ENCODE data around the gene SIRT7.

The SIRT7 gene

GRCh38 chr17:81888988-81889595, 28.9 kb downstream of the SIRT7 start:
- DNase-seq (ENCODE audit: insufficient read length, low spot score) (no peak), FAIRE-seq (no peak)
- TF ChIP-seq POLR2AphosphoS5 (IDR thresholded peaks at IDR 0.05; ENCODE audit: low read depth, low read length) (no peak), POU2F2 (IDR thresholded peaks at IDR 0.05; ENCODE audit: low read depth, low read length) (no peak), TAF1 (IDR thresholded peaks at IDR 0.05; ENCODE audit: low read depth, low read length) (no peak), PAX5 (IDR thresholded peaks at IDR 0.05; ENCODE audit: insufficient read depth, low read length, severe bottlenecking) (no peak), SPI1 (IDR thresholded peaks at IDR 0.05; ENCODE audit: low read depth, low read length) (no peak), POLR2A (IDR thresholded peaks at IDR 0.05; ENCODE audit: low read depth, low read length) (no peak)

GRCh38 chr17:81888105-81888987, 29.6 kb downstream of the SIRT7 start:
- FAIRE-seq (no peak), DNase-seq (ENCODE audit: insufficient read length, low spot score) (no peak)
- no peak for TF ChIP-seq POLR2A (IDR thresholded peaks at IDR 0.05; ENCODE audit: low read depth, low read length)
- no peak for TF ChIP-seq PAX5 (IDR thresholded peaks at IDR 0.05; ENCODE audit: insufficient read depth, low read length, severe bottlenecking)
- TF ChIP-seq TAF1 (IDR thresholded peaks at IDR 0.05; ENCODE audit: low read depth, low read length), result no peak
- no peak for TF ChIP-seq POU2F2 (IDR thresholded peaks at IDR 0.05; ENCODE audit: low read depth, low read length)
- no peak for TF ChIP-seq POLR2AphosphoS5 (IDR thresholded peaks at IDR 0.05; ENCODE audit: low read depth, low read length)
- no peak for TF ChIP-seq SPI1 (IDR thresholded peaks at IDR 0.05; ENCODE audit: low read depth, low read length)

DNA sequence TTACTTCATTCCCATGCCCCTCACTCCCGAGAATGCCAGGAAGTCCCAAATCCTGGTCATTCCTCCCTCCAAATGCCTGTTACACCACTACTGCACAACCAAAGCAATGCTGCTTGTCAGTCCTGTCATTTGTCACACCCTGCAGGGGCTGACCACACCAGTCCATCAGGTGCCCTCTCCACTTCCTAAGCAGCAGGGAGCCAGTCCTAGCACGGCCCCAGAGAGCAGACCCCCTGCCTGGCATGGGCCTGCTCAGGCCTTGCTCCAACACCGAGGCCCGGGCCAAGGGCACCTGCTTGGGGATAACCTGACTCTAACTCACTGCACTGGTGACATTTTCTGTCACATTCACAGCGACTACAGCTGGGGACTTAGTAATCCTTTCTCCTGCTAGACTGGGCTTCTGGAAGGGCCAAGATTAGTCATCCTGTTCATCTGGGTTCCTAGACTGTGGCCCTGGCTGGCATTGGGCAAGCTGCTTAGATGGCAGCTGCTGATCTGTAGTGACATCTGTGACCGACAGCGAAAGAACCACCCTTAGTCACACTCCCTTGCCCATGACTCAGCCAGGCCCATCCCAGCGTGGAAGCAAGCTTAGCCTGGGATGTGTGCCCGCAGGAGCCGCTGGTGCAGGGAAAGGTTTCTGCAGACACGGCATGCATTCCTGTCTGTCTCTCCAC, 32.0 kb downstream of the SIRT7 start:
- DNase-seq (ENCODE audit: insufficient read length, low spot score) (no peak), FAIRE-seq (no peak)
- no peak for TF ChIP-seq PAX5 (IDR thresholded peaks at IDR 0.05; ENCODE audit: insufficient read depth, low read length, severe bottlenecking)
- TF ChIP-seq TAF1 (IDR thresholded peaks at IDR 0.05; ENCODE audit: low read depth, low read length), result no peak
- peak; percentile 38; the same call in 1 of the 2 replicates for TF ChIP-seq POLR2A (IDR thresholded peaks at IDR 0.05; ENCODE audit: low read depth, low read length)
- TF ChIP-seq POLR2AphosphoS5 (IDR thresholded peaks at IDR 0.05; ENCODE audit: low read depth, low read length), result peak; percentile 41

DNA sequence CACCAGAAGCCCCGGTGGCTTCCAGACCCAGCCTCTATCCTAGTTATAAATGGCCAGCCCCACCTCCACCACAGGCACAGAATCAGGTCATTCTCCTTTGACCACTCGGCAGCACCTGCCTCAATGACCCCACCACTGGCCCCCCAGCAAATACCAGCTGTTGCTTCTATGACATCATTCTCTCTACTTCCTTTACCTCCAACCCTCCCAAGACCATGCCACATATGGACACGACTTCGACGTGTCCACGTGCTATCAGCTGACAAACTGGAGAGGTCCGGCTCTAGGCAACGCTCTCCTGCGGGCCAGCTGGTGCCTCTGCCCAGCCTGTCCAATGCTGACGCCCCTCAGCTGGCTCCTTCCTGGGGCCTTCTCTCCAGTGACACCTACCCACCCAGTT, 32.5 kb downstream of the SIRT7 start:
- no peak for DNase-seq (ENCODE audit: insufficient read length, low spot score)
- no peak for FAIRE-seq
- TF ChIP-seq POLR2A (IDR thresholded peaks at IDR 0.05; ENCODE audit: low read depth, low read length) (no peak), PAX5 (IDR thresholded peaks at IDR 0.05; ENCODE audit: insufficient read depth, low read length, severe bottlenecking) (no peak), SPI1 (IDR thresholded peaks at IDR 0.05; ENCODE audit: low read depth, low read length) (no peak), POU2F2 (IDR thresholded peaks at IDR 0.05; ENCODE audit: low read depth, low read length) (no peak), TAF1 (IDR thresholded peaks at IDR 0.05; ENCODE audit: low read depth, low read length) (no peak), POLR2AphosphoS5 (IDR thresholded peaks at IDR 0.05; ENCODE audit: low read depth, low read length) (no peak)

DNA sequence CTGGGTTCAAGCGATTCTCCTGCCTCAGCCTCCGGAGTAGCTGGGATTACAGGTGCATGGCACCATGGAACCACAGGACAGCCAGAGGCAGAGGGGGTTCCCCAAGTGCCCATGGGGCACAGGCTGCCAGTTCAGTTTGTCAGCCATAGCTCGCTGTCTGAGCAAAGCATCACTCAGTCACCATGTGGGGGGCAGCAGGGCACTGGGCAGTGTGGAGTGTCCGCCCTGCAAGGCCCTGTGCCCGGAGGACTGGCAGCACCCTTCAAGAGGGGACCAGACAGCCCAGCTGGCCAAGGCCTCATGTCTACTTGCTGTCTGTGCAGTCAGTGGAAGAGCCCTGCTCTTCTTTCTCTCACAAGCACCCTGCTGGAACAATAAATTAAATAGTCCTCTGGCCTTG, 33.0 kb downstream of the SIRT7 start:
- TF ChIP-seq POU2F2 (IDR thresholded peaks at IDR 0.05; ENCODE audit: low read depth, low read length) (no peak), POLR2AphosphoS5 (IDR thresholded peaks at IDR 0.05; ENCODE audit: low read depth, low read length) (no peak), TAF1 (IDR thresholded peaks at IDR 0.05; ENCODE audit: low read depth, low read length) (no peak), PAX5 (IDR thresholded peaks at IDR 0.05; ENCODE audit: insufficient read depth, low read length, severe bottlenecking) (no peak)
- DNase-seq (ENCODE audit: insufficient read length, low spot score) (no peak), FAIRE-seq (no peak)

DNA sequence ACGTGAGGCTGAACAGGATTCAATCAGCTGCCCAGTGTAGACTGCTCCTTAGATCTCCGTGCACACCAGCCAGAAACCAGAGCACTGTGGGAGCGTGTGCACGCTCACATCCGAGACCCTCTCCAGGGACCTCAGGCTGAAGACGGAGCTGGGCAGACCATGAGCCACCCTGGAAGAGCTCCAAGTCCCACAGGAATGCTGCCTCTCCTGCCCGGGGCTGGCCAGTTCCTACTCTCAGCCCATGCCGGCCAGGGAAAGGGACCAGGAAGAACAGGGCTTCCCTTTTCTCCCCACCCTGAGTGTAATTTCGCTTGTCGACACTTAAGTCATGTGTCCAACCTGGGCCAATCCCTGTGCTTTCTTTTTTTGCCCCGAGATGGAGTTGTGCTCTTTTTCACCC, 33.5 kb downstream of the SIRT7 start:
- no peak for FAIRE-seq

DNA sequence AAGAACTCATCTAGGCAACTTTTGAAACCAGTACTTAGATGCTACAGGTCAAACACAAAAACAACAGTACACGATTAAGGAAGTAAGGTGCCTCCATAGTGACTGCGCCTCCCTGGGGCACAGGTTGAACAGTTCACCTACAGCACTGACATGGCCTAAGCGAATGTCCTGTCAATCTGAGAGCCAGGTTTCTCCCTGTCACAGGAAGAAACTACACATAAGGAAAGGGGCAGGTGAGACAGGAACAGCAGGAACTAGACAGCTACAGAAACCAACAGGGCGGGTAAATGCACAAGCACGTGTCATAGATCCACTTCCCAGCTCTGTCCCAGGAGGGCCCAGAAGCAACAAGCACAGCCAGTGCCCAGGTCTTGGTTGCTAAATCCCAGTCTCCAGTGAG, 38.9 kb downstream of the SIRT7 start:
- TF ChIP-seq TAF1 (IDR thresholded peaks at IDR 0.05; ENCODE audit: low read depth, low read length), result no peak
- TF ChIP-seq SPI1 (IDR thresholded peaks at IDR 0.05; ENCODE audit: low read depth, low read length), result no peak
- TF ChIP-seq POLR2AphosphoS5 (IDR thresholded peaks at IDR 0.05; ENCODE audit: low read depth, low read length), result no peak
- TF ChIP-seq POU2F2 (IDR thresholded peaks at IDR 0.05; ENCODE audit: low read depth, low read length), result no peak
- DNase-seq (ENCODE audit: insufficient read length, low spot score) (no peak), FAIRE-seq (no peak)

More for the DNA sequence above, 33.5 kb downstream of the SIRT7 start:
- TF ChIP-seq TAF1 (IDR thresholded peaks at IDR 0.05; ENCODE audit: low read depth, low read length) (no peak), POU2F2 (IDR thresholded peaks at IDR 0.05; ENCODE audit: low read depth, low read length) (no peak), POLR2A (IDR thresholded peaks at IDR 0.05; ENCODE audit: low read depth, low read length) (peak; percentile 36; the same call in 1 of the 2 replicates), POLR2AphosphoS5 (IDR thresholded peaks at IDR 0.05; ENCODE audit: low read depth, low read length) (no peak; the same call in 1 of the 2 replicates)
- no peak for DNase-seq (ENCODE audit: insufficient read length, low spot score)

DNA sequence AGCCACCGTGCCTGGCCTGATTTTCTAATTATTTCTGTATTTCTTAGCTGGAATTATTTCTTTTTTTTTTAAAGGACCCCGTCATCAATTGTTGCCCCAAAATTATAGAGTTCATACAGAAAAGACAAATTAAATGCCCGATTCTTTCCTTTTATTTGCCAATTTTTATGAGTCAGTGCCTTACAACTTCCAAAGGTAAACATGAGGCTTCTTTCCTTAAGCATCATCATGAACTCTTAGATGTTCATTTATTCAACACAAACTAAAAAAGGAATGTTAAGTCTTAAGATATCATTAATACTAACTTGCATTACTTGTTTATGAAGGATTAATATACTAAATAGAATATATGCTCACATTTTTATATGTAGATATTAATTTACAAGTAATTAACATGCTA, 39.7 kb downstream of the SIRT7 start:
- FAIRE-seq (no peak), DNase-seq (ENCODE audit: insufficient read length, low spot score) (no peak)
- TF ChIP-seq POU2F2 (IDR thresholded peaks at IDR 0.05; ENCODE audit: low read depth, low read length), result no peak
- no peak for TF ChIP-seq TAF1 (IDR thresholded peaks at IDR 0.05; ENCODE audit: low read depth, low read length)
- TF ChIP-seq POLR2A (IDR thresholded peaks at IDR 0.05; ENCODE audit: low read depth, low read length), result no peak
- TF ChIP-seq SPI1 (IDR thresholded peaks at IDR 0.05; ENCODE audit: low read depth, low read length), result no peak
- no peak for TF ChIP-seq POLR2AphosphoS5 (IDR thresholded peaks at IDR 0.05; ENCODE audit: low read depth, low read length)
- TF ChIP-seq PAX5 (IDR thresholded peaks at IDR 0.05; ENCODE audit: insufficient read depth, low read length, severe bottlenecking), result no peak

DNA sequence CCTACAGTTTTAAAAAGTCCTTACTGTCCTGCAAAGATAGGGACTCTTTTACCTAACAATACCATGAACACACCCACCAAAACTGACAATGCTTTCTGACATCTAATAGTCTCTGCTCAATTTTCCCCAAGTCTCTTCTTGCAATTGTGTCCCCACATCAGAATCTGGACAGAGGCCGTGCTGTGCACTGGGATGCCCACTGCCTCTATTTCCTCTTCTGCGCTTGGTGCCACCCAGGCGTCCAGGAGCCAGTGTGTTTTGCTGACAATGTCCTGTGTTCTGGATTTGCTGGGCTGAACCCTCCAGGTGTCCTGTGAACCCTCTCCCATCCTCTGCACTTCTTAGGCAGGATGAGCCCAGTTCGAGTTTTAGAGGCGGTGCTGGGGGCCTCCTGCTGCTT, 40.4 kb downstream of the SIRT7 start:
- TF ChIP-seq PAX5 (IDR thresholded peaks at IDR 0.05; ENCODE audit: insufficient read depth, low read length, severe bottlenecking) (no peak), POLR2AphosphoS5 (IDR thresholded peaks at IDR 0.05; ENCODE audit: low read depth, low read length) (no peak), POU2F2 (IDR thresholded peaks at IDR 0.05; ENCODE audit: low read depth, low read length) (no peak), POLR2A (IDR thresholded peaks at IDR 0.05; ENCODE audit: low read depth, low read length) (no peak), SPI1 (IDR thresholded peaks at IDR 0.05; ENCODE audit: low read depth, low read length) (no peak), TAF1 (IDR thresholded peaks at IDR 0.05; ENCODE audit: low read depth, low read length) (no peak)
- FAIRE-seq (no peak), DNase-seq (ENCODE audit: insufficient read length, low spot score) (no peak)

Data from GM12891 (cell line).